Naive thymus-derived CD4-positive, alpha-beta T cell (primary cell): Measurements from ENCODE around the gene ANKRD27. TPM values are rescaled to one million over a fixed set of nuclear protein-coding genes. Genes with fewer than 3 reads are reported as not detected.
"Not testable (repeated sequence)": the region's sequence is repeated elsewhere in the genome, so short reads cannot be mapped to it uniquely, and the experiment has no call there.

ENCODE experiments used
- ATAC-seq: fragments of 150-1000 bp; cut with Tn5 transposase; 2 replicates; pipeline ENCODE4 v1.10.0; 2021; ENCODE audit warnings: mild to moderate bottlenecking, moderate library complexity
- CTCF ChIA-PET: fragments of 350-600 bp; sonication (Branson Sonifier 250); formaldehyde crosslinking; loops from one replicate; lab custom pipeline; 2021; ENCODE audit warnings: antibody characterized with exemption; lab: Charles Lee
- POLR2A ChIA-PET: fragments of 350-600 bp; sonication (Branson Sonifier 250); formaldehyde crosslinking; loops from one replicate; lab custom pipeline; 2021; ENCODE audit warnings: antibody characterized with exemption, inconsistent platforms; lab: Charles Lee
- DNase-seq, 9 donors: peaks; one replicate each; pipeline versions ENCODE4 v3.0.0 to v3.0.0-alpha.2; 2020 to 2022; ENCODE audit warnings: mixed read lengths in 1 of 9
- H3K27ac ChIP-seq: one replicate; pipeline ENCODE4 v1.7.0; 2013; ENCODE audit warnings: mild to moderate bottlenecking, low read depth, low read length, moderate library complexity
- H3K27me3 ChIP-seq, 2 donors: one replicate each; pipeline ENCODE4 v1.7.0; 2013; ENCODE audit warnings: low read length in 2 of 2, mild to moderate bottlenecking in 2 of 2, moderate library complexity in 2 of 2; ENCODE audit not compliant: control insufficient read depth in 2 of 2, insufficient read depth in 2 of 2
- H3K36me3 ChIP-seq, 3 experiments: 1 replicate in 2 of 3; 2 replicates in 1 of 3; pipeline ENCODE4 v1.7.0; 2013; ENCODE audit warnings: low read length in 3 of 3, mild to moderate bottlenecking in 3 of 3, moderate library complexity in 1 of 3; ENCODE audit not compliant: insufficient read depth in 3 of 3, control insufficient read depth in 2 of 3
- H3K4me1 ChIP-seq, 2 donors: one replicate each; pipeline ENCODE4 v1.7.0; 2013; ENCODE audit warnings: low read length in 2 of 2, mild to moderate bottlenecking in 2 of 2, moderate library complexity in 1 of 2; ENCODE audit not compliant: control insufficient read depth in 2 of 2, insufficient read depth in 2 of 2
- H3K4me3 ChIP-seq: 2 replicates; pipeline ENCODE4 v1.7.0; 2013; ENCODE audit warnings: mild to moderate bottlenecking, low read length
- H3K9me3 ChIP-seq, 3 experiments: 1 replicate in 2 of 3; 2 replicates in 1 of 3; pipeline ENCODE4 v1.7.0; 2013; ENCODE audit warnings: low read length in 3 of 3; ENCODE audit not compliant: control insufficient read depth in 2 of 3
- H3K27ac Mint-ChIP-seq, 9 donors: one replicate each; pipeline ENCODE4 v1.8.0; 2020 to 2022; ENCODE audit warnings: mixed read lengths in 9 of 9, mild to moderate bottlenecking in 8 of 9, moderate library complexity in 5 of 9, inconsistent platforms in 2 of 9
- H3K27me3 Mint-ChIP-seq, 5 donors: one replicate each; pipeline ENCODE4 v1.8.0; 2021 to 2022; ENCODE audit warnings: mixed read lengths in 5 of 5, mild to moderate bottlenecking in 1 of 5
- H3K36me3 Mint-ChIP-seq, 5 donors: one replicate each; pipeline ENCODE4 v1.8.0; 2020 to 2022; ENCODE audit warnings: mixed read lengths in 5 of 5, mild to moderate bottlenecking in 3 of 5, inconsistent platforms in 1 of 5
- H3K4me1 Mint-ChIP-seq, 7 donors: one replicate each; pipeline ENCODE4 v1.8.0; 2020 to 2022; ENCODE audit warnings: mixed read lengths in 7 of 7, mild to moderate bottlenecking in 3 of 7, inconsistent platforms in 1 of 7
- H3K4me3 Mint-ChIP-seq, 10 donors: one replicate each; pipeline ENCODE4 v1.8.0; 2020 to 2022; ENCODE audit warnings: mild to moderate bottlenecking in 10 of 10, mixed read lengths in 10 of 10, moderate library complexity in 6 of 10, inconsistent platforms in 2 of 10
- H3K9me3 Mint-ChIP-seq, 11 donors: one replicate each; pipeline ENCODE4 v1.8.0; 2020 to 2022; ENCODE audit warnings: mixed read lengths in 11 of 11, mild to moderate bottlenecking in 4 of 11, inconsistent platforms in 1 of 11, moderate library complexity in 1 of 11
- intact Hi-C, 2 donors: fragments of 100-400 bp; cut with micrococcal nuclease; formaldehyde crosslinking; loops; one replicate each; pipeline ENCODE4 v1.15.1; 2023
- polyA plus RNA-seq, 2 donors: library from polyadenylated mRNA; unstranded; fragments of 300-500 nt; fragmentation: Illumina TruSeq; gene quantifications; one replicate each; pipeline ENCODE4 v1.2.3, GENCODE V29; 2021
- total RNA-seq, 6 experiments: library from RNA in 5 of 6; stranded (reverse) in 5 of 6; gene quantifications; 1 replicate in 5 of 6; 2 replicates in 1 of 6; pipeline ENCODE4 v1.2.3 and lab custom pipeline; 2021 to 2026

The ANKRD27 gene
- total and polyA plus RNA-seq, 7 experiments from 2014 or later, result 12.3 to 44.9 (median 31.9) TPM

GRCh38 chr19:32700129-32700528 is 25.1 kb upstream of the ANKRD27 start:
- ATAC-seq, DNase-seq, H3K9me3 ChIP-seq, H3K27ac Mint-ChIP-seq, H3K27me3 Mint-ChIP-seq, H3K4me1 ChIP-seq, H3K4me3 ChIP-seq, H3K27me3 ChIP-seq, CTCF ChIA-PET, H3K4me3 Mint-ChIP-seq, POLR2A ChIA-PET, H3K27ac ChIP-seq, intact Hi-C loops: not testable (repeated sequence)
- H3K9me3 Mint-ChIP-seq, result peaks cover 0 to 34% (median 11%) of the 10 kb centered on the region in 11 donors
- peaks cover 23 to 50% (median 45%) of the 10 kb centered on the region in 7 donors for H3K4me1 Mint-ChIP-seq
- peaks cover 0 to 32% (median 0%) of the 10 kb centered on the region in 3 experiments for H3K36me3 ChIP-seq
- H3K36me3 Mint-ChIP-seq, result peaks cover 27 to 82% (median 62%) of the 10 kb centered on the region in 5 donors

DNA sequence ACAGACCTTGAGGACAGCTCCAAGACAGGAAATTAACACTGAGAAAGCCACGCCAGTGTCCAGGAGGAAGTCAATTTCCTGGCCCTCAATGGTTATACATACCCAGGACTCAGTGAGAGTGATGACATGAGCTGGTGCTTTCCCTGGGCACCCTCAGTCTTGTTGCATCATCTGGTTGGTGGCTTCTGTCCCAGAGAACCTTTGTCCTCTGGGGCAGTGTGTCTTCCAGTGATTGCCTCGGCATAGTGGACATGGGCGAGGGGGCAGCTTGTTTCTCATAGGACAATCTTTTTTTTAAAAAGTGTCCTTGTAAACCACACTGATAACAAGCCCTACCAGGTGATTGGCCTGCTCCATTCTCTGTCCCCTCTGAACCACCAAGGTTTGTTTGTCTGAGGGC is 21.8 kb upstream of the ANKRD27 start:
- H3K27me3 Mint-ChIP-seq, H3K4me3 ChIP-seq, H3K27ac ChIP-seq, H3K27me3 ChIP-seq, H3K4me3 Mint-ChIP-seq, intact Hi-C loops, H3K9me3 ChIP-seq, POLR2A ChIA-PET, DNase-seq, ATAC-seq, CTCF ChIA-PET: not testable (repeated sequence)
- peak overlapping the region in 1 of 9 donors; percentile 14 for H3K27ac Mint-ChIP-seq
- peaks cover 0 to 26% (median 0%) of the 10 kb centered on the region in 3 experiments for H3K36me3 ChIP-seq
- peaks cover 0 to 12% (median 2%) of the 10 kb centered on the region in 11 donors for H3K9me3 Mint-ChIP-seq
- peaks cover 40 to 73% (median 67%) of the 10 kb centered on the region in 7 donors for H3K4me1 Mint-ChIP-seq
- peaks cover 24 to 76% (median 45%) of the 10 kb centered on the region in 5 donors for H3K36me3 Mint-ChIP-seq
- H3K4me1 ChIP-seq, result peaks cover 10 to 17% of the 10 kb centered on the region in 2 donors

- intact Hi-C loops, POLR2A ChIA-PET, H3K27ac ChIP-seq, H3K9me3 Mint-ChIP-seq, H3K27me3 ChIP-seq, H3K4me3 ChIP-seq, DNase-seq, CTCF ChIA-PET, H3K9me3 ChIP-seq, ATAC-seq, H3K27me3 Mint-ChIP-seq: not testable (repeated sequence)
- Mint-ChIP-seq H3K27ac (peak overlapping the region in 3 of 9 donors; percentile 8 to 56 (median 22)), H3K4me1 (peaks cover 42 to 83% (median 71%) of the 10 kb centered on the region in 7 donors), H3K4me3 (peak overlapping the region; percentile 17 to 91 (median 51)), H3K36me3 (peaks cover 24 to 68% (median 39%) of the 10 kb centered on the region in 5 donors)
- H3K4me1 ChIP-seq, result peaks cover 20 to 24% of the 10 kb centered on the region in 2 donors
- peaks cover 0 to 26% (median 0%) of the 10 kb centered on the region in 3 experiments for H3K36me3 ChIP-seq
Measured at GRCh38 chr19:32695506-32695905, 20.5 kb upstream of the ANKRD27 start.

- Histone ChIP-seq H3K36me3 (peaks cover 0 to 25% (median 0%) of the 10 kb centered on the region in 3 experiments), H3K4me1 (peaks cover 20 to 24% of the 10 kb centered on the region in 2 donors)
- peaks cover 42 to 78% (median 71%) of the 10 kb centered on the region in 7 donors for H3K4me1 Mint-ChIP-seq
- DNase-seq, H3K27me3 ChIP-seq, H3K9me3 Mint-ChIP-seq, ATAC-seq, H3K27me3 Mint-ChIP-seq, POLR2A ChIA-PET, H3K27ac ChIP-seq, H3K9me3 ChIP-seq, CTCF ChIA-PET, H3K4me3 ChIP-seq: not testable (repeated sequence)
- intact Hi-C loops, result loop anchor here (5.0 kb wide), 4 partner anchors 52 to 482 kb away; no protein-coding TSS in a partner anchor
- peaks cover 24 to 62% (median 32%) of the 10 kb centered on the region in 5 donors for H3K36me3 Mint-ChIP-seq
- peak overlapping the region in 9 of 10 donors; percentile 59 to 97 (median 91) for H3K4me3 Mint-ChIP-seq
- H3K27ac Mint-ChIP-seq, result peak overlapping the region in 2 of 9 donors; percentile 12 to 85
Measured at GRCh38 chr19:32694851-32695250, 19.9 kb upstream of the ANKRD27 start.

DNA sequence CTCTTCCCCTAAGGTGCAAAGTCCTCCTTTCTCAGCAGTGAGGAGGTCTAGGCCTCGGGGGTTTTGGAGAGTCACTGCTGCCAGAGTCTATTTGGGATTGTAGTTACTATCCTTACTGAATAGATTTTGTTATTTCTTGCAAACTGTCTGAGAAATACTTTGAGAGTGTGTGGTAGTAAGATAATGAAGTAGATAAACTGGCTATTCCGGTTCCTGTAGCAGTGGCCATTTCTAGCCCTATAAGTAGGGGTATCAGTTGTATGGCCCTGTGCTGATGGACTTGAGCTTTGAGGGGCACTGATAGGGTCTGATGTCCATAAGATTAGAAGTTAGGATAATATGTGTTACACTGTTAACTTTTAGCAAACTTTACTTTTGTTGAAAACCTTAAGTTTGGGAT is 19.3 kb upstream of the ANKRD27 start:
- Mint-ChIP-seq H3K27ac (peak overlapping the region in 6 of 9 donors; percentile 12 to 93 (median 84)), H3K4me1 (peaks cover 42 to 75% (median 71%) of the 10 kb centered on the region in 7 donors), H3K36me3 (peaks cover 24 to 57% (median 29%) of the 10 kb centered on the region in 5 donors), H3K4me3 (peak overlapping the region; percentile 83 to 97 (median 92))
- H3K4me3 ChIP-seq, H3K9me3 Mint-ChIP-seq, H3K9me3 ChIP-seq, CTCF ChIA-PET, DNase-seq, H3K27ac ChIP-seq, H3K27me3 ChIP-seq, H3K27me3 Mint-ChIP-seq, ATAC-seq: not testable (repeated sequence)
- POLR2A ChIA-PET, result interaction anchor here (1.5 kb wide), 1 partner anchor 278 kb away, joined by 4 read pairs; the partner anchor contains the start of genes CEP89 and FAAP24
- peaks cover 0 to 21% (median 0%) of the 10 kb centered on the region in 3 experiments for H3K36me3 ChIP-seq
- intact Hi-C loops, result loop anchor here (5.0 kb wide), 4 partner anchors 53 to 483 kb away; no protein-coding TSS in a partner anchor
- peaks cover 20 to 24% of the 10 kb centered on the region in 2 donors for H3K4me1 ChIP-seq

GRCh38 chr19:32693151-32694108 is 18.4 kb upstream of the ANKRD27 start:
- Mint-ChIP-seq H3K4me1 (peaks cover 42 to 69% (median 66%) of the 10 kb centered on the region in 7 donors), H3K27ac (peak overlapping the region; percentile 83 to 94 (median 86)), H3K4me3 (peak overlapping the region; percentile 83 to 97 (median 92)), H3K36me3 (peaks cover 15 to 49% (median 21%) of the 10 kb centered on the region in 5 donors)
- H3K27ac ChIP-seq, result peak overlapping the region; percentile 68
- intact Hi-C loops, result loop anchor here (1.0 to 5.0 kb wide), 5 partner anchors 15 to 484 kb away; no protein-coding TSS in a partner anchor
- not testable (repeated sequence) for H3K27me3 ChIP-seq, H3K9me3 ChIP-seq, H3K27me3 Mint-ChIP-seq, H3K9me3 Mint-ChIP-seq
- DNase-seq (peak in 4 of 9 donors; percentile 17 to 44 (median 23)), ATAC-seq (peak; percentile 2)
- H3K4me3 ChIP-seq, result peak overlapping the region; percentile 50
- ChIA-PET POLR2A (interaction anchor here (0.6 to 1.6 kb wide), 5 partner anchors 8 to 278 kb away, joined by 4 to 6 read pairs (median 4); partner anchors contain the start of genes ANKRD27, CEP89, FAAP24 and RGS9BP), CTCF (interaction anchor here (0.6 to 0.9 kb wide), 2 partner anchors 97 to 483 kb away, joined by 3 to 4 read pairs; no protein-coding TSS in a partner anchor)
- H3K36me3 ChIP-seq, result peaks cover 0 to 12% (median 0%) of the 10 kb centered on the region in 3 experiments
- peaks cover 20 to 24% of the 10 kb centered on the region in 2 donors for H3K4me1 ChIP-seq
